Right atrium auricular region (tissue), 2 donors: Measurements from ENCODE around the gene SPEF2. TPM values are rescaled to one million over a fixed set of nuclear protein-coding genes. Genes with fewer than 3 reads are reported as not detected.

ENCODE experiments used
- DNase-seq: peaks from one replicate; pipeline ENCODE4 v3.0.0-alpha.2; 2019; ENCODE audit warnings: low spot score
- H3K27ac ChIP-seq, 2 donors: fragments of 200-600 bp; sonication (generic); 1 replicate in 1 of 2; 2 replicates in 1 of 2; pipeline ENCODE4 v1.5.1; 2016 to 2019
- H3K27me3 ChIP-seq, 2 donors: fragments of 200-600 bp; sonication (generic); one replicate each; pipeline versions ENCODE4 v1.5.1 to v1.6.0; 2017 to 2019
- H3K36me3 ChIP-seq: fragments of 200-600 bp; sonication (generic); one replicate; pipeline ENCODE4 v1.5.1; 2016
- H3K4me1 ChIP-seq, 2 donors: fragments of 200-600 bp; sonication (generic); one replicate each; pipeline versions ENCODE4 v1.5.1 to v1.6.0; 2017 to 2019
- H3K4me3 ChIP-seq, 2 donors: fragments of 200-600 bp; sonication (generic); 1 replicate in 1 of 2; 2 replicates in 1 of 2; pipeline ENCODE4 v1.5.1; 2017 to 2019; ENCODE audit warnings: mild to moderate bottlenecking in 1 of 2, moderate library complexity in 1 of 2
- H3K9me3 ChIP-seq, 2 donors: fragments of 200-600 bp; sonication (generic); one replicate each; pipeline ENCODE4 v1.5.1; 2019
- CTCF ChIP-seq, 2 donors: fragments of 200-600 bp; sonication (generic); IDR thresholded peaks; one replicate each; pipeline ENCODE4 v1.5.1; 2019; ENCODE audit warnings: antibody characterized with exemption in 2 of 2
- total RNA-seq, 2 donors: library from RNA; depleted of rRNA; stranded (reverse); fragments of >200 nt; gene quantifications; one replicate each; pipeline ENCODE4 v1.1.0, GENCODE V29; 2016

The SPEF2 gene
- total RNA-seq, 2 donors from 2014 or later = 0.94 to 2.0 TPM

- no peaks in the 10 kb centered on the region for H3K4me1 ChIP-seq
- no peak overlapping the region for H3K27ac ChIP-seq
- DNase-seq = no peak
- H3K36me3 ChIP-seq = no peaks in the 10 kb centered on the region
- H3K27me3 ChIP-seq = no peaks in the 10 kb centered on the region
- no peak for TF ChIP-seq CTCF (IDR thresholded peaks at IDR 0.05)
- H3K9me3 ChIP-seq = no peaks in the 10 kb centered on the region
- H3K4me3 ChIP-seq = no peak overlapping the region
Observed at GRCh38 chr5:35758151-35758724, 140.6 kb downstream of the SPEF2 start.

- H3K4me3 ChIP-seq = no peak overlapping the region
- H3K9me3 ChIP-seq = no peaks in the 10 kb centered on the region
- TF ChIP-seq CTCF (IDR thresholded peaks at IDR 0.05) = no peak
- H3K27me3 ChIP-seq = no peaks in the 10 kb centered on the region
- no peaks in the 10 kb centered on the region for H3K4me1 ChIP-seq
- no peaks in the 10 kb centered on the region for H3K36me3 ChIP-seq
- DNase-seq = no peak
- H3K27ac ChIP-seq = no peak overlapping the region
Observed at GRCh38 chr5:35761541-35761940, 143.9 kb downstream of the SPEF2 start.

DNA sequence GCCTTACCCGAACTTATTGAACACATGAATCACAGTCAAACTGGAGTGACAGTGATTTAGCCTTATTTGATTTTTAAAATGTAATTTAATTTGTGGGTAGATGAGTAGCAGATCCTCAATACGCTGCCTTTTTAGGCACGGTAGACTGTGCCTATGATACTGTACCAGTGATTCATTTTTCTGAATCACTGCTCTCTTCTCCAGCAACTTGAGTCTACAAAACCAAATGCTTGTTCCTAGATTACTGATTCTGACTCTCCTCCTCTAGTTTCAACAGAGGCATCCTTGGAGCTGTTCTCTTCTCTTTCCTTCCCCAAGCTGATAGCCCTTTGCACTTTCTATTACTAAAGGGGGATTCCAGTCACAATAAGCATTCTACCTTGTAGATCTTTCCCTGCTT lies 144.7 kb downstream of the SPEF2 start:
- no peak overlapping the region for H3K4me3 ChIP-seq
- H3K27ac ChIP-seq = no peak overlapping the region
- DNase-seq = no peak
- H3K9me3 ChIP-seq = no peaks in the 10 kb centered on the region
- no peak for TF ChIP-seq CTCF (IDR thresholded peaks at IDR 0.05)
- no peaks in the 10 kb centered on the region for H3K36me3 ChIP-seq
- H3K4me1 ChIP-seq = no peaks in the 10 kb centered on the region
- no peaks in the 10 kb centered on the region for H3K27me3 ChIP-seq

- no peak for DNase-seq
- Histone ChIP-seq H3K4me1 (no peaks in the 10 kb centered on the region), H3K27ac (no peak overlapping the region), H3K4me3 (no peak overlapping the region), H3K27me3 (no peaks in the 10 kb centered on the region), H3K9me3 (no peaks in the 10 kb centered on the region), H3K36me3 (no peaks in the 10 kb centered on the region)
- TF ChIP-seq CTCF (IDR thresholded peaks at IDR 0.05) = no peak
Observed at GRCh38 chr5:35765921-35766320, 148.3 kb downstream of the SPEF2 start.

GRCh38 chr5:35771300-35771699 lies 153.6 kb downstream of the SPEF2 start:
- no peaks in the 10 kb centered on the region for H3K9me3 ChIP-seq
- DNase-seq = no peak

More at GRCh38 chr5:35771300-35771699, 153.6 kb downstream of the SPEF2 start:
- no peak for TF ChIP-seq CTCF (IDR thresholded peaks at IDR 0.05)
- H3K27me3 ChIP-seq = no peaks in the 10 kb centered on the region
- no peaks in the 10 kb centered on the region for H3K4me1 ChIP-seq
- no peak overlapping the region for H3K27ac ChIP-seq
- no peaks in the 10 kb centered on the region for H3K36me3 ChIP-seq
- H3K4me3 ChIP-seq = no peak overlapping the region
